ENCODE results near the gene AMOTL2. TPM values are rescaled to one million over a fixed set of nuclear protein-coding genes. Genes with fewer than 3 reads are reported as not detected.

AMOTL2 gene
- total and polyA plus RNA-seq, 10 of the 15 experiments (the other 5 are each of a cell fraction or from before 2014, with no cell fraction given): 0.20 to 0.33 TPM; not detected in 8

DNA sequence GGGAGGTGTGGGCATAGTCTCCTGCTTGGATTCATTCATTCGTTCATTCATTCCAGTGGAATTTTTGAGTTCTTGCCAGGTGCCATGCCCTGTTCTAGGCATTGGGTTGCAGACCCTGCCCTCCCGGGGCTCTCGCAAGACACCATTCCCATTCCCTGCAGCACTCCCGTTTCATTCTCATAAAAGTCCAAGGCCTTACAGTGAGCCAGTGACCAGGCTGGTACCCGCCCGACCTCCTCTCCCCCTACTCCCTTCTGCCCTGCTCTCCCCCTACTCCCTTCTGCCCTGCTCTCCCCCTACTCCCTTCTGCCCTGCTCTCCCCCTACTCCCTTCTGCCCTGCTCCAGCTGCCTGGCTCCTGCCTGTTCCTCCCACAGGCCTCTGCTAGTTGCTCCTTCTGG is 41.9 kb downstream of the AMOTL2 start:
- no TSS peak for BruUV-seq (replicated peaks)
- H3K36me3 ChIP-seq (ENCODE audit: control insufficient read depth in 2 of 2, insufficient read depth in 2 of 2, low read length in 1 of 2): no peaks in the 10 kb centered on the region
- ChIA-PET RAD21 (ENCODE audit: unreplicated experiment) (no interaction called here), SMC1A (ENCODE audit: uncharacterized antibody, unreplicated experiment) (no interaction called here), CTCF (interaction anchor here (0.7 kb wide), 1 partner anchor 68 kb away, joined by 3 read pairs; no protein-coding TSS in a partner anchor), POLR2A (no interaction called here)
- no peak overlapping the region for H3K27ac ChIP-seq (ENCODE audit: control insufficient read depth, insufficient read depth)
- no peaks in the 10 kb centered on the region; a peak in 2 of 4 replicates for H3K27me3 ChIP-seq (replicated peaks in 1 of 2; ENCODE audit: control insufficient read depth in 2 of 2, insufficient read depth in 2 of 2, low read length in 1 of 2)
- DNase-seq (ENCODE audit: low read depth, low spot score) (no peak), ATAC-seq (no peak), FAIRE-seq (no peak)
- in situ Hi-C loops (cut with MboI) (no loop called here), intact Hi-C loops (cut with micrococcal nuclease; ENCODE audit: unreplicated experiment) (no loop called here)
- TF ChIP-seq JUND (IDR thresholded peaks at IDR 0.05; ENCODE audit: low read depth, low read length) (no peak), CBX5 (IDR thresholded peaks at IDR 0.05; ENCODE audit: low read depth) (no peak), PBX3 (IDR thresholded peaks at IDR 0.05; ENCODE audit: insufficient replicate concordance, low read depth, low read length) (no peak), NR2C1 (IDR thresholded peaks at IDR 0.05) (no peak), CHD1 (IDR thresholded peaks at IDR 0.05; ENCODE audit: low read depth, low read length) (no peak), ZNF207 (IDR thresholded peaks at IDR 0.05; ENCODE audit: borderline replicate concordance) (no peak), RUNX3 (IDR thresholded peaks at IDR 0.05; ENCODE audit: low read length) (no peak)
- no peaks in the 10 kb centered on the region for H3K4me1 ChIP-seq (ENCODE audit: control insufficient read depth, insufficient read depth, low read length)
- no peak overlapping the region for H3K4me2 ChIP-seq (ENCODE audit: control insufficient read depth, insufficient read depth)
- 38% methylated on average over 6 of the region's 6 CpGs for whole genome bisulfite sequencing (ENCODE audit: insufficient coverage, insufficient replicate concordance, low lambda C conversion rate, missing lambda C conversion rate)
- no peak overlapping the region for H3K9ac ChIP-seq (ENCODE audit: control insufficient read depth, insufficient read depth, low read length)
- H3K9me3 ChIP-seq (replicated peaks; ENCODE audit: control insufficient read depth, insufficient read depth, low read length): no peaks in the 10 kb centered on the region
- H3K4me3 ChIP-seq: no peak overlapping the region
- no peaks in the 10 kb centered on the region for H3K79me2 ChIP-seq (ENCODE audit: control insufficient read depth, insufficient read depth, low read length)
- no peaks in the 10 kb centered on the region for H4K20me1 ChIP-seq (ENCODE audit: control insufficient read depth, insufficient read depth)
- no peak overlapping the region for H2AFZ ChIP-seq (ENCODE audit: control insufficient read depth, low read depth, low read length)

DNA sequence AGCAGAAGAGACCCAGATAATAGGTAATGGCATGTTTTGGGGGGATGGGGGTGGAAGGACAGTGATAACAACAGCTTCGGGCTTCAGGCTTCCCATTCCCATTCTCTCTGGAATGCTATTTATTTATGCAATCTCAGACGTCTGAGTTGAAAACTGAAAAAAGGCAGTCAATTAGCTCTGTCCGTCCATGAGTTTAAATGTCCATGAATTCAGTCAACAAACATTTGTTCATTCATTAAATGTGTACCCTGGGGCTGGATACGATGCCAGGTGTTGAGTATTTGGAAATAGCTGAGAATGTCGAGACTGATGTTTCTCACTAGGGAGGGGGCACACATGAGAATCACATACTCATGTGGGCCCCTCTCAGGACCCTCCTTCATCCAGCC is 42.4 kb downstream of the AMOTL2 start:
- no peaks in the 10 kb centered on the region for H3K36me3 ChIP-seq (ENCODE audit: control insufficient read depth in 2 of 2, insufficient read depth in 2 of 2, low read length in 1 of 2)
- ChIA-PET CTCF (interaction anchor here (0.7 kb wide), 1 partner anchor 69 kb away, joined by 3 read pairs; no protein-coding TSS in a partner anchor), SMC1A (ENCODE audit: uncharacterized antibody, unreplicated experiment) (no interaction called here), RAD21 (ENCODE audit: unreplicated experiment) (no interaction called here), POLR2A (no interaction called here)
- 40% methylated on average over 5 of the region's 5 CpGs for WGBS (ENCODE audit: insufficient coverage, insufficient replicate concordance, low lambda C conversion rate, missing lambda C conversion rate)
- no peaks in the 10 kb centered on the region; a peak in 2 of 4 replicates for H3K27me3 ChIP-seq (replicated peaks in 1 of 2; ENCODE audit: control insufficient read depth in 2 of 2, insufficient read depth in 2 of 2, low read length in 1 of 2)
- no TSS peak for BruUV-seq (replicated peaks)
- H4K20me1 ChIP-seq (ENCODE audit: control insufficient read depth, insufficient read depth): no peaks in the 10 kb centered on the region
- no peaks in the 10 kb centered on the region for H3K4me1 ChIP-seq (ENCODE audit: control insufficient read depth, insufficient read depth, low read length)
- FAIRE-seq (no peak), DNase-seq (ENCODE audit: low read depth, low spot score) (no peak), ATAC-seq (no peak)
- no peak overlapping the region for H3K9ac ChIP-seq (ENCODE audit: control insufficient read depth, insufficient read depth, low read length)
- no peaks in the 10 kb centered on the region for H3K79me2 ChIP-seq (ENCODE audit: control insufficient read depth, insufficient read depth, low read length)
- no peak overlapping the region for H3K4me3 ChIP-seq
- intact Hi-C loops (cut with micrococcal nuclease; ENCODE audit: unreplicated experiment): no loop called here
- no peak overlapping the region for H3K27ac ChIP-seq (ENCODE audit: control insufficient read depth, insufficient read depth)
- H3K4me2 ChIP-seq (ENCODE audit: control insufficient read depth, insufficient read depth): no peak overlapping the region
- in situ Hi-C loops (cut with MboI): no loop called here
- no peaks in the 10 kb centered on the region for H3K9me3 ChIP-seq (replicated peaks; ENCODE audit: control insufficient read depth, insufficient read depth, low read length)
- no peak overlapping the region for H2AFZ ChIP-seq (ENCODE audit: control insufficient read depth, low read depth, low read length)
- TF ChIP-seq POLR2A (IDR thresholded peaks at IDR 0.05; ENCODE audit: low read depth, low read length) (no peak), FOXM1 (IDR thresholded peaks at IDR 0.05; ENCODE audit: low read depth, low read length) (no peak), EED (IDR thresholded peaks at IDR 0.05; ENCODE audit: low read depth) (no peak), SUZ12 (IDR thresholded peaks at IDR 0.05; ENCODE audit: unreplicated experiment) (no peak), MLLT1 (IDR thresholded peaks at IDR 0.05) (no peak), MAX (IDR thresholded peaks at IDR 0.05; ENCODE audit: low read depth, low read length) (no peak), NRF1 (conservative IDR thresholded peaks at IDR 0.05; ENCODE audit: low read depth, low read length) (no peak), ZNF274 (IDR thresholded peaks at IDR 0.05; ENCODE audit: insufficient read depth, insufficient read length) (no peak), ESRRA (IDR thresholded peaks at IDR 0.05; ENCODE audit: low read length) (no peak), CHD1 (IDR thresholded peaks at IDR 0.05; ENCODE audit: low read depth, low read length) (no peak), ZNF217 (IDR thresholded peaks at IDR 0.05) (no peak), CHD4 (IDR thresholded peaks at IDR 0.05) (no peak)
